ENCODE results near the gene HHAT.

The HHAT gene

GRCh38 chr1:210715072-210715471, 386.4 kb downstream of the HHAT start:
- H3K9ac ChIP-seq (ENCODE audit: low read length), result no peak overlapping the region

GRCh38 chr1:210722410-210723081, 393.8 kb downstream of the HHAT start:
- Histone ChIP-seq H3K4ac (ENCODE audit: low read depth, low read length) (no peak overlapping the region), H3K4me1 (ENCODE audit: control insufficient read depth, low read depth, low read length) (no peaks in the 10 kb centered on the region), H3K18ac (ENCODE audit: low read length) (no peak overlapping the region), H4K8ac (ENCODE audit: low read depth, low read length) (no peak overlapping the region), H3K79me1 (ENCODE audit: low read length) (no peaks in the 10 kb centered on the region), H3K4me3 (ENCODE audit: low read length) (no peak overlapping the region), H3K36me3 (ENCODE audit: control insufficient read depth, insufficient read depth, low read length) (no peaks in the 10 kb centered on the region), H3K27me3 (ENCODE audit: insufficient read depth, low read length, poor library complexity) (no peaks in the 10 kb centered on the region), H3K23ac (ENCODE audit: low read length) (no peak overlapping the region), H3K27ac (ENCODE audit: low read depth, low read length) (no peak overlapping the region), H2BK120ac (ENCODE audit: low read depth, low read length) (no peak overlapping the region), H3K56ac (ENCODE audit: low read length) (no peak overlapping the region), H2AK5ac (ENCODE audit: low read length) (no peak overlapping the region), H2BK5ac (ENCODE audit: low read length) (no peak overlapping the region), H4K5ac (ENCODE audit: low read length) (no peak overlapping the region), H3K79me2 (ENCODE audit: control insufficient read depth, insufficient read depth, low read length) (no peaks in the 10 kb centered on the region), H2BK15ac (replicated peaks; ENCODE audit: low read depth) (no peak overlapping the region), H3K4me2 (ENCODE audit: low read length) (no peak overlapping the region), H3K9ac (ENCODE audit: low read length) (no peak overlapping the region)
- DNase-seq, result no peak
- WGBS (ENCODE audit: extremely low coverage, insufficient coverage, low lambda C conversion rate), result no CpG with 5 or more reads among the region's 1 CpG

More at GRCh38 chr1:210715072-210715471, 386.4 kb downstream of the HHAT start:
- Histone ChIP-seq H3K23ac (ENCODE audit: low read length) (no peak overlapping the region), H2BK15ac (replicated peaks; ENCODE audit: low read depth) (no peak overlapping the region), H3K79me1 (ENCODE audit: low read length) (no peaks in the 10 kb centered on the region), H3K36me3 (ENCODE audit: control insufficient read depth, insufficient read depth, low read length) (no peaks in the 10 kb centered on the region), H3K27me3 (ENCODE audit: insufficient read depth, low read length, poor library complexity) (no peaks in the 10 kb centered on the region), H2BK120ac (ENCODE audit: low read depth, low read length) (no peak overlapping the region), H4K8ac (ENCODE audit: low read depth, low read length) (no peak overlapping the region), H3K4me1 (ENCODE audit: control insufficient read depth, low read depth, low read length) (no peaks in the 10 kb centered on the region), H3K4me3 (ENCODE audit: low read length) (no peak overlapping the region), H3K56ac (ENCODE audit: low read length) (no peak overlapping the region), H3K4ac (ENCODE audit: low read depth, low read length) (no peak overlapping the region), H2BK5ac (ENCODE audit: low read length) (no peak overlapping the region), H3K79me2 (ENCODE audit: control insufficient read depth, insufficient read depth, low read length) (no peaks in the 10 kb centered on the region), H4K5ac (ENCODE audit: low read length) (no peak overlapping the region), H3K4me2 (ENCODE audit: low read length) (no peak overlapping the region), H2AK5ac (ENCODE audit: low read length) (no peak overlapping the region), H3K27ac (ENCODE audit: low read depth, low read length) (no peak overlapping the region), H3K18ac (ENCODE audit: low read length) (no peak overlapping the region)
- DNase-seq, result no peak

- WGBS (ENCODE audit: extremely low coverage, insufficient coverage, low lambda C conversion rate), result no CpG with 5 or more reads among the region's 4 CpGs
- Histone ChIP-seq H3K23ac (ENCODE audit: low read length) (no peak overlapping the region), H2BK15ac (replicated peaks; ENCODE audit: low read depth) (no peak overlapping the region), H2BK5ac (ENCODE audit: low read length) (no peak overlapping the region), H3K27me3 (ENCODE audit: insufficient read depth, low read length, poor library complexity) (no peaks in the 10 kb centered on the region), H2BK120ac (ENCODE audit: low read depth, low read length) (no peak overlapping the region), H2AK5ac (ENCODE audit: low read length) (no peak overlapping the region), H3K4me2 (ENCODE audit: low read length) (no peak overlapping the region), H3K79me2 (ENCODE audit: control insufficient read depth, insufficient read depth, low read length) (no peaks in the 10 kb centered on the region), H3K79me1 (ENCODE audit: low read length) (no peaks in the 10 kb centered on the region), H3K56ac (ENCODE audit: low read length) (no peak overlapping the region), H3K4me3 (ENCODE audit: low read length) (no peak overlapping the region), H4K8ac (ENCODE audit: low read depth, low read length) (no peak overlapping the region), H4K5ac (ENCODE audit: low read length) (no peak overlapping the region), H3K27ac (ENCODE audit: low read depth, low read length) (no peak overlapping the region), H3K9ac (ENCODE audit: low read length) (no peak overlapping the region), H3K36me3 (ENCODE audit: control insufficient read depth, insufficient read depth, low read length) (no peaks in the 10 kb centered on the region), H3K18ac (ENCODE audit: low read length) (no peak overlapping the region), H3K4me1 (ENCODE audit: control insufficient read depth, low read depth, low read length) (no peaks in the 10 kb centered on the region), H3K4ac (ENCODE audit: low read depth, low read length) (no peak overlapping the region)
- DNase-seq, result no peak
These were observed 394.9 kb downstream of the HHAT start for GRCh38 chr1:210723646-210724045.

DNA sequence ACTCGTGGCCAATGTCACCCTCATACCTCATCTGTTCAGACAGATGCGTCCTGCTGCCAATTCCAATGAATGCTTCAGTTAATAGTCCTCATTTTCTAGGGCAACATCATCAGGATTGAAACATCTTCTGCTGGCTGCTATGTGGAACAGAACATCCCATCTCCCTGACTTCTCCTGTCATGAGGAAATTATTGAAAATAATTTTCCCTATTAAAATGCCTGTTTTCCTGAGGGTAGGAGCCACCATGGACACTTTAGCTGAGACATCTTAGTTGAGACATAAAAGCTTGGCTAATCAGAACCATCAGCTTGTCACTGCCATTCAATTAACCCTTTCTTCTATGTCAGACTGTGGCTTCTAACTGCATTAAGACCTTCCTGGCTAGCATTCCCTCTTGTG, 396.1 kb downstream of the HHAT start:
- no peak overlapping the region for H4K8ac ChIP-seq (ENCODE audit: low read depth, low read length)
- H2BK5ac ChIP-seq (ENCODE audit: low read length), result no peak overlapping the region
- no peak for DNase-seq
- no peak overlapping the region for H2AK5ac ChIP-seq (ENCODE audit: low read length)
- no peak overlapping the region for H3K23ac ChIP-seq (ENCODE audit: low read length)
- H3K79me2 ChIP-seq (ENCODE audit: control insufficient read depth, insufficient read depth, low read length), result no peaks in the 10 kb centered on the region
- H3K79me1 ChIP-seq (ENCODE audit: low read length), result no peaks in the 10 kb centered on the region
- no peak overlapping the region for H4K5ac ChIP-seq (ENCODE audit: low read length)
- no CpG with 5 or more reads among the region's 2 CpGs for WGBS (ENCODE audit: extremely low coverage, insufficient coverage, low lambda C conversion rate)
- H2BK120ac ChIP-seq (ENCODE audit: low read depth, low read length), result no peak overlapping the region
- no peaks in the 10 kb centered on the region for H3K36me3 ChIP-seq (ENCODE audit: control insufficient read depth, insufficient read depth, low read length)
- no peak overlapping the region for H3K18ac ChIP-seq (ENCODE audit: low read length)
- H3K27me3 ChIP-seq (ENCODE audit: insufficient read depth, low read length, poor library complexity), result no peaks in the 10 kb centered on the region
- H3K56ac ChIP-seq (ENCODE audit: low read length), result no peak overlapping the region
- H2BK15ac ChIP-seq (replicated peaks; ENCODE audit: low read depth), result no peak overlapping the region
- no peak overlapping the region for H3K27ac ChIP-seq (ENCODE audit: low read depth, low read length)
- H3K4me2 ChIP-seq (ENCODE audit: low read length), result no peak overlapping the region
- H3K4ac ChIP-seq (ENCODE audit: low read depth, low read length), result no peak overlapping the region
- no peak overlapping the region for H3K9ac ChIP-seq (ENCODE audit: low read length)
- H3K4me1 ChIP-seq (ENCODE audit: control insufficient read depth, low read depth, low read length), result no peaks in the 10 kb centered on the region
- no peak overlapping the region for H3K4me3 ChIP-seq (ENCODE audit: low read length)

Small RNA genes lying within 50 kb of the gene (small RNA-seq; reads per million reads assigned to genes)
- gene RNU5A-8P (ENCODE audit: insufficient read depth), result 12.0 reads per million, percentile 88 among the genes with 10 or more reads in this experiment

All from mesendoderm (in vitro differentiated cells).